Liver (tissue), 9 donors: ENCODE results near the gene TTC28. TPM values are rescaled to one million over a fixed set of nuclear protein-coding genes. Genes with fewer than 3 reads are reported as not detected.

Source experiments
- DNase-seq: peaks from one replicate; pipeline ENCODE4 v3.0.0-alpha.2; 2017; ENCODE audit warnings: low spot score
- H3K27ac ChIP-seq, 2 donors: one replicate each; pipeline ENCODE4 v1.7.0; 2013; ENCODE audit warnings: inconsistent platforms in 2 of 2, low read length in 2 of 2, control low read depth in 1 of 2, low read depth in 1 of 2, mild to moderate bottlenecking in 1 of 2
- H3K27me3 ChIP-seq, 4 donors: one replicate each; pipeline versions ENCODE4 v1.6.1 to v1.7.0; 2013; ENCODE audit warnings: low read length in 3 of 4, inconsistent platforms in 1 of 4, mild to moderate bottlenecking in 1 of 4, moderate library complexity in 1 of 4; ENCODE audit not compliant: control insufficient read depth in 4 of 4, insufficient read depth in 4 of 4
- H3K36me3 ChIP-seq, 4 donors: one replicate each; pipeline versions ENCODE4 v1.6.1 to v1.7.0; 2013; ENCODE audit warnings: low read length in 3 of 4, mild to moderate bottlenecking in 3 of 4, low read depth in 1 of 4, moderate library complexity in 1 of 4; ENCODE audit not compliant: control insufficient read depth in 4 of 4, insufficient read depth in 3 of 4
- H3K4me1 ChIP-seq, 4 donors: one replicate each; pipeline versions ENCODE4 v1.6.1 to v1.7.0; 2013; ENCODE audit warnings: low read length in 3 of 4, mild to moderate bottlenecking in 3 of 4, moderate library complexity in 1 of 4; ENCODE audit not compliant: control insufficient read depth in 4 of 4, insufficient read depth in 4 of 4
- H3K4me3 ChIP-seq, 3 donors: one replicate each; pipeline versions ENCODE4 v1.6.1 to v1.7.0; 2013; ENCODE audit warnings: low read length in 3 of 3, control low read depth in 1 of 3, low read depth in 1 of 3, mild to moderate bottlenecking in 1 of 3
- H3K9ac ChIP-seq, 2 donors: one replicate each; pipeline ENCODE4 v1.7.0; 2013; ENCODE audit warnings: low read length in 2 of 2, mild to moderate bottlenecking in 2 of 2, moderate library complexity in 2 of 2, control low read depth in 1 of 2, low read depth in 1 of 2
- H3K9me3 ChIP-seq, 4 donors: one replicate each; pipeline versions ENCODE4 v1.6.1 to v1.7.0; 2013; ENCODE audit warnings: low read length in 3 of 4; ENCODE audit not compliant: control insufficient read depth in 4 of 4
- EGR1 ChIP-seq, 2 donors: IDR thresholded peaks; 2 replicates each; pipeline ENCODE4 v1.6.1; 2016 to 2018; ENCODE audit warnings: antibody characterized with exemption in 2 of 2, low read depth in 2 of 2
- FOXA1 ChIP-seq: IDR thresholded peaks from 2 replicates; pipeline ENCODE4 v1.6.1; 2016; ENCODE audit warnings: antibody characterized with exemption
- FOXA2 ChIP-seq: IDR thresholded peaks from 2 replicates; pipeline ENCODE4 v1.6.1; 2016; ENCODE audit warnings: antibody characterized with exemption
- GABPA ChIP-seq, 2 donors: IDR thresholded peaks in 1 of 2; conservative IDR thresholded peaks in 1 of 2; 2 replicates each; pipeline ENCODE4 v1.6.1; 2016; ENCODE audit warnings: antibody characterized with exemption in 2 of 2, mild to moderate bottlenecking in 1 of 2, moderate library complexity in 1 of 2
- HNF4A ChIP-seq, 2 donors: conservative IDR thresholded peaks; 2 replicates each; pipeline ENCODE4 v1.6.1; 2016; ENCODE audit warnings: antibody characterized with exemption in 2 of 2, mild to moderate bottlenecking in 2 of 2
- JUND ChIP-seq, 2 donors: IDR thresholded peaks; 2 replicates each; pipeline ENCODE4 v1.6.1; 2016; ENCODE audit warnings: antibody characterized with exemption in 2 of 2
- NR2F2 ChIP-seq: IDR thresholded peaks from 2 replicates; pipeline ENCODE4 v1.6.1; 2016; ENCODE audit warnings: antibody characterized with exemption
- RAD21 ChIP-seq, 2 donors: IDR thresholded peaks; 2 replicates each; pipeline ENCODE4 v1.6.1; 2016; ENCODE audit warnings: antibody characterized with exemption in 2 of 2, mild to moderate bottlenecking in 2 of 2
- RXRA ChIP-seq, 2 donors: IDR thresholded peaks; 2 replicates each; pipeline ENCODE4 v1.6.1; 2017 to 2018; ENCODE audit warnings: antibody characterized with exemption in 2 of 2, mild to moderate bottlenecking in 1 of 2
- SP1 ChIP-seq: IDR thresholded peaks from 2 replicates; pipeline ENCODE4 v1.6.1; 2018; ENCODE audit warnings: antibody characterized with exemption, mild to moderate bottlenecking
- TAF1 ChIP-seq: conservative IDR thresholded peaks from 2 replicates; pipeline ENCODE4 v1.6.1; 2016; ENCODE audit warnings: antibody characterized with exemption, mild to moderate bottlenecking
- WGBS: extraction: QIAGEN DNeasy Blood & Tissue Kit; methylation state at CpG from one replicate; pipeline ENCODE4 v1.1.7; 2013; 5-methylcytosine and 5-hydroxymethylcytosine counted together
- polyA plus RNA-seq, 2 donors: library from polyadenylated mRNA; stranded (reverse) in 1 of 2; unstranded in 1 of 2; fragments of 200-250 nt in 1 of 2; fragments of >200 nt in 1 of 2; fragmentation: Nextera tagmentation in 1 of 2; extraction: Ambion mirVana in 1 of 2; gene quantifications; one replicate each; pipeline versions ENCODE4 v1.2.1 to v1.2.3, GENCODE V29; 2013 to 2015
- total RNA-seq, 2 donors: library from RNA; depleted of rRNA; stranded (reverse); fragments of >200 nt; gene quantifications; one replicate each; pipeline ENCODE4 v1.2.3, GENCODE V29; 2014
- TF ChIP-seq, protein P1 (sequence below): IDR thresholded peaks from 2 replicates; pipeline ENCODE4 v1.6.1; 2016; ENCODE audit warnings: antibody characterized with exemption, mild to moderate bottlenecking
- TF ChIP-seq, protein P2 (sequence below): IDR thresholded peaks from 2 replicates; pipeline ENCODE4 v1.6.1; 2016; ENCODE audit warnings: antibody characterized with exemption
- TF ChIP-seq, protein P3 (sequence below): IDR thresholded peaks from 2 replicates; pipeline ENCODE4 v1.6.1; 2016; ENCODE audit warnings: antibody characterized with exemption
- TF ChIP-seq, protein P4 (sequence below): fragments of 150-350 bp; IDR thresholded peaks from 2 replicates; pipeline ENCODE4 v1.5.1; 2017; ENCODE audit warnings: improper control_type of control experiment, low read depth, low read length; ENCODE audit not compliant: missing input control
- donor health status: healthy.
- donor health status: healthy.
- donor health status: healthy.
- donor health status: healthy.
- donor health status: healthy.

The TTC28 gene
- total and polyA plus RNA-seq, 4 donors, result 4.2 to 19.4 (median 5.9) TPM

DNA sequence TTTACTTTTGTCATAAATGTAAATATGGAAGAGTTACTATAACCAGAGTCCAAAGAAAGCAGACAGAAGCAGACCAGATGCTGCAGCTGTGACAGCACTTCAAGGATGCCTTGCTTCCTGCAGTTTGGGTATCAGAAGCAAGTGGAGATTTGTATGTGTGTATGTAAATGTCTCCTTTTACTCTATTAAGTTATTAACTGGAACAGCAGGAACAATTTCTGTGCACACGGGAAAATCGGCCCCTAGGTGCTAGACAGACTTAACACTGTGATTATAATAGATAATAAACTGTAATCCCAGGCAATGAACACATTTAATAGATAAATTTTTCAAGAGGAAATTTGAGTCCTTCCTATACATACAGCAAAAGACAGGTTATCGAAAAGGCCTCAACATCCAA is 582.0 kb downstream of the TTC28 start:
- H3K9ac ChIP-seq, result no peak overlapping the region
- WGBS, result 95% methylated on average over 3 of the region's 3 CpGs
- no peaks in the 10 kb centered on the region for H3K9me3 ChIP-seq
- DNase-seq, result no peak
- no peaks in the 10 kb centered on the region for H3K27me3 ChIP-seq
- no peak overlapping the region for H3K4me3 ChIP-seq
- TF ChIP-seq, protein P1, sequence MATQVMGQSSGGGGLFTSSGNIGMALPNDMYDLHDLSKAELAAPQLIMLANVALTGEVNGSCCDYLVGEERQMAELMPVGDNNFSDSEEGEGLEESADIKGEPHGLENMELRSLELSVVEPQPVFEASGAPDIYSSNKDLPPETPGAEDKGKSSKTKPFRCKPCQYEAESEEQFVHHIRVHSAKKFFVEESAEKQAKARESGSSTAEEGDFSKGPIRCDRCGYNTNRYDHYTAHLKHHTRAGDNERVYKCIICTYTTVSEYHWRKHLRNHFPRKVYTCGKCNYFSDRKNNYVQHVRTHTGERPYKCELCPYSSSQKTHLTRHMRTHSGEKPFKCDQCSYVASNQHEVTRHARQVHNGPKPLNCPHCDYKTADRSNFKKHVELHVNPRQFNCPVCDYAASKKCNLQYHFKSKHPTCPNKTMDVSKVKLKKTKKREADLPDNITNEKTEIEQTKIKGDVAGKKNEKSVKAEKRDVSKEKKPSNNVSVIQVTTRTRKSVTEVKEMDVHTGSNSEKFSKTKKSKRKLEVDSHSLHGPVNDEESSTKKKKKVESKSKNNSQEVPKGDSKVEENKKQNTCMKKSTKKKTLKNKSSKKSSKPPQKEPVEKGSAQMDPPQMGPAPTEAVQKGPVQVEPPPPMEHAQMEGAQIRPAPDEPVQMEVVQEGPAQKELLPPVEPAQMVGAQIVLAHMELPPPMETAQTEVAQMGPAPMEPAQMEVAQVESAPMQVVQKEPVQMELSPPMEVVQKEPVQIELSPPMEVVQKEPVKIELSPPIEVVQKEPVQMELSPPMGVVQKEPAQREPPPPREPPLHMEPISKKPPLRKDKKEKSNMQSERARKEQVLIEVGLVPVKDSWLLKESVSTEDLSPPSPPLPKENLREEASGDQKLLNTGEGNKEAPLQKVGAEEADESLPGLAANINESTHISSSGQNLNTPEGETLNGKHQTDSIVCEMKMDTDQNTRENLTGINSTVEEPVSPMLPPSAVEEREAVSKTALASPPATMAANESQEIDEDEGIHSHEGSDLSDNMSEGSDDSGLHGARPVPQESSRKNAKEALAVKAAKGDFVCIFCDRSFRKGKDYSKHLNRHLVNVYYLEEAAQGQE, result no peak
- TF ChIP-seq NR2F2 (no peak), RAD21 (IDR thresholded peaks at IDR 0.05) (no peak), RXRA (IDR thresholded peaks at IDR 0.05) (no peak), FOXA2 (no peak), HNF4A (conservative IDR thresholded peaks at IDR 0.05) (no peak), GABPA (IDR thresholded peaks at IDR 0.05 in 1 of 2, conservative IDR thresholded peaks at IDR 0.05 in 1 of 2) (no peak), TAF1 (no peak), EGR1 (IDR thresholded peaks at IDR 0.05; ENCODE audit: low read depth in 2 of 2) (no peak), FOXA1 (no peak), JUND (IDR thresholded peaks at IDR 0.05) (no peak)
- TF ChIP-seq, protein P2, sequence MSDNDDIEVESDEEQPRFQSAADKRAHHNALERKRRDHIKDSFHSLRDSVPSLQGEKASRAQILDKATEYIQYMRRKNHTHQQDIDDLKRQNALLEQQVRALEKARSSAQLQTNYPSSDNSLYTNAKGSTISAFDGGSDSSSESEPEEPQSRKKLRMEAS, result no peak
- TF ChIP-seq, protein P3, sequence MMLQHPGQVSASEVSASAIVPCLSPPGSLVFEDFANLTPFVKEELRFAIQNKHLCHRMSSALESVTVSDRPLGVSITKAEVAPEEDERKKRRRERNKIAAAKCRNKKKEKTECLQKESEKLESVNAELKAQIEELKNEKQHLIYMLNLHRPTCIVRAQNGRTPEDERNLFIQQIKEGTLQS, result no peak
- TF ChIP-seq, protein P4, sequence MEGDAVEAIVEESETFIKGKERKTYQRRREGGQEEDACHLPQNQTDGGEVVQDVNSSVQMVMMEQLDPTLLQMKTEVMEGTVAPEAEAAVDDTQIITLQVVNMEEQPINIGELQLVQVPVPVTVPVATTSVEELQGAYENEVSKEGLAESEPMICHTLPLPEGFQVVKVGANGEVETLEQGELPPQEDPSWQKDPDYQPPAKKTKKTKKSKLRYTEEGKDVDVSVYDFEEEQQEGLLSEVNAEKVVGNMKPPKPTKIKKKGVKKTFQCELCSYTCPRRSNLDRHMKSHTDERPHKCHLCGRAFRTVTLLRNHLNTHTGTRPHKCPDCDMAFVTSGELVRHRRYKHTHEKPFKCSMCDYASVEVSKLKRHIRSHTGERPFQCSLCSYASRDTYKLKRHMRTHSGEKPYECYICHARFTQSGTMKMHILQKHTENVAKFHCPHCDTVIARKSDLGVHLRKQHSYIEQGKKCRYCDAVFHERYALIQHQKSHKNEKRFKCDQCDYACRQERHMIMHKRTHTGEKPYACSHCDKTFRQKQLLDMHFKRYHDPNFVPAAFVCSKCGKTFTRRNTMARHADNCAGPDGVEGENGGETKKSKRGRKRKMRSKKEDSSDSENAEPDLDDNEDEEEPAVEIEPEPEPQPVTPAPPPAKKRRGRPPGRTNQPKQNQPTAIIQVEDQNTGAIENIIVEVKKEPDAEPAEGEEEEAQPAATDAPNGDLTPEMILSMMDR, result no peak
- H3K27ac ChIP-seq, result no peak overlapping the region
- H3K4me1 ChIP-seq, result no peaks in the 10 kb centered on the region
- peaks cover 0 to 16% (median 2%) of the 10 kb centered on the region in 4 donors for H3K36me3 ChIP-seq

DNA sequence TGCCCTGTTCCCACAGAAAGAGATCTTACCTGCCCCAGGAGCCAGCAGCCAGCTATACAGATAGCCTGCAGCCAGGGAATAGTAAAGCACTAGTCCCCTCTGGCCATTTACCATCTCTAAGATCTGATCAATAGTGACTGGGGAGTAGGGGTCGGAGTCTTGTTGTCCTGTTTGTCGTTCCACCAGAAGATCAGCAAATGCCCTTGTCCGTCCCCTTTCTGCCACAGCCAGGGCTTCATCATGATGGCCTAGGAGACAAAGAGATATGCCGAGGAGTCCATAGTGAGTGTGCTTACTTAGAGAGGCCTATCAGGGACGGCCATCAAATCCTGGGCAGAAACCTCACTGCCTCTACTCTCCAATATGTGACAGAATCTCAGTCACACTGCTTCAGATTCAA is 583.5 kb downstream of the TTC28 start:
- peaks cover 0 to 18% (median 2%) of the 10 kb centered on the region in 4 donors for H3K36me3 ChIP-seq
- TF ChIP-seq, protein P2, result no peak
- TF ChIP-seq RAD21 (IDR thresholded peaks at IDR 0.05), result no peak
- no peak for TF ChIP-seq FOXA2
- TF ChIP-seq, protein P1, result no peak
- no peak for TF ChIP-seq RXRA (IDR thresholded peaks at IDR 0.05)
- TF ChIP-seq, protein P4, result no peak
- TF ChIP-seq FOXA1, result no peak
- TF ChIP-seq NR2F2, result no peak
- TF ChIP-seq GABPA (IDR thresholded peaks at IDR 0.05 in 1 of 2, conservative IDR thresholded peaks at IDR 0.05 in 1 of 2), result no peak
- TF ChIP-seq EGR1 (IDR thresholded peaks at IDR 0.05; ENCODE audit: low read depth in 2 of 2), result no peak
- TF ChIP-seq, protein P3, result no peak
- no peak for TF ChIP-seq SP1
- H3K4me1 ChIP-seq, result no peaks in the 10 kb centered on the region
- no peaks in the 10 kb centered on the region for H3K27me3 ChIP-seq
- no peak overlapping the region for H3K4me3 ChIP-seq
- 88% methylated on average over 5 of the region's 5 CpGs for WGBS
- H3K27ac ChIP-seq, result no peak overlapping the region
- H3K9me3 ChIP-seq, result no peaks in the 10 kb centered on the region
- DNase-seq, result no peak
- H3K9ac ChIP-seq, result no peak overlapping the region
